Measurements from ENCODE around the gene DPP10.

The DPP10 gene

DNA sequence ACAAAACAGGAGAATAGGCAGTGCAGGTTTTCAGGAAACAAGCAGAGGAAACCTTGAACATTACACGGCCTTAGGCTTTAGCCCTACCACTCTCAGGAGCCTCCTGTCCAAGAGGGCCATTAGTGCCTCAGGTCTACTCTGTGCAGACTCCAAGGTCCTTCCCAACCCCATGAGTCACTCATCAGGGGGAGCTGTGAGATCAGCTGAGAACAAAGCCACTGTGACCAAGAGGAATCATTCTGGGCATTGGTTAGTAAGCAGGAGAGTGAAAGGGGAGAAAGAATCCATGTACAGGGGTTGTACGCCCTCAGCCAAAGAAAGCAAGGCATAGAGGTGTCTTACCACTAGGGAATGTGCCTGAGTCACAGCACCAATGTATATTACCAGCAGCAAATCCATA is 680.3 kb downstream of the DPP10 start:
- Histone ChIP-seq H2AFZ (ENCODE audit: low read length) (no peak overlapping the region), H3K9me3 (ENCODE audit: insufficient read depth, low read depth, low read length) (no peaks in the 10 kb centered on the region), H3K9ac (ENCODE audit: low read depth, low read length, poor library complexity, severe bottlenecking) (no peak overlapping the region), H3F3A (ENCODE audit: low read depth) (no peaks in the 10 kb centered on the region), H3K4me3 (ENCODE audit: low read length, poor library complexity, severe bottlenecking) (no peak overlapping the region), H4K20me1 (ENCODE audit: insufficient read depth, low read length, poor library complexity, severe bottlenecking) (no peaks in the 10 kb centered on the region), H3K4me2 (ENCODE audit: low read depth, low read length, poor library complexity, severe bottlenecking) (no peak overlapping the region), H3K27me3 (ENCODE audit: insufficient read depth, low read length, poor library complexity, severe bottlenecking) (no peaks in the 10 kb centered on the region), H3K36me3 (ENCODE audit: insufficient read depth, low read length) (no peaks in the 10 kb centered on the region), H3K4me1 (ENCODE audit: insufficient read depth, low read length, poor library complexity, severe bottlenecking) (no peaks in the 10 kb centered on the region), H3K9me2 (replicated peaks; ENCODE audit: low read depth, low read length) (no peaks in the 10 kb centered on the region), H3K79me2 (ENCODE audit: insufficient read depth, low read length) (no peaks in the 10 kb centered on the region)
- TF ChIP-seq CTCF (conservative IDR thresholded peaks at IDR 0.05; ENCODE audit: low read length) = no peak
- TF ChIP-seq EZH2phosphoT487 (IDR thresholded peaks at IDR 0.05; ENCODE audit: borderline replicate concordance) = no peak

DNA sequence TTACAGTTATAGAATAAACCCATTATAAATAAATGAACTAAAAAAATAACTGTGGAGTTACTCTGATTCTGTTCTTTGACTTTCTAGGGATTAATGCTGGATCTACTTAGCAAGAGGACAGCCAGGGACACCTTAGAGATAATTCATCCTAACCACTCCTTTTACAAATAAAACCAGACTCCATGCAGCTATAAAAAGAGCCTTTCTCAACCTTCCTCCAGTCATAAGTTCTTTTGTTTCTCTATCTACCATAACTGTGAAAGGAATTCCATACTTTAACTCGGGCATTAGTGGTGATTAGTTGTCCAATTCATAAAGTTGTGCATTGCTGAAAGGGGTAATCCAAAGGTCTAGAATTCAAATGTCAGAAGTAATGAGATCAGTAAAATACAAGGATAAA is 682.4 kb downstream of the DPP10 start:
- Histone ChIP-seq H3K79me2 (ENCODE audit: insufficient read depth, low read length) (no peaks in the 10 kb centered on the region), H3K4me1 (ENCODE audit: insufficient read depth, low read length, poor library complexity, severe bottlenecking) (no peaks in the 10 kb centered on the region), H2AFZ (ENCODE audit: low read length) (no peak overlapping the region), H3K4me3 (ENCODE audit: low read length, poor library complexity, severe bottlenecking) (no peak overlapping the region), H3K9me3 (ENCODE audit: insufficient read depth, low read depth, low read length) (no peaks in the 10 kb centered on the region), H4K20me1 (ENCODE audit: insufficient read depth, low read length, poor library complexity, severe bottlenecking) (no peaks in the 10 kb centered on the region), H3K36me3 (ENCODE audit: insufficient read depth, low read length) (no peaks in the 10 kb centered on the region), H3K27me3 (ENCODE audit: insufficient read depth, low read length, poor library complexity, severe bottlenecking) (no peaks in the 10 kb centered on the region), H3K9ac (ENCODE audit: low read depth, low read length, poor library complexity, severe bottlenecking) (no peak overlapping the region), H3K4me2 (ENCODE audit: low read depth, low read length, poor library complexity, severe bottlenecking) (no peak overlapping the region), H3K9me2 (replicated peaks; ENCODE audit: low read depth, low read length) (no peaks in the 10 kb centered on the region), H3F3A (ENCODE audit: low read depth) (no peaks in the 10 kb centered on the region)
- TF ChIP-seq EZH2phosphoT487 (IDR thresholded peaks at IDR 0.05; ENCODE audit: borderline replicate concordance) (no peak), CTCF (conservative IDR thresholded peaks at IDR 0.05; ENCODE audit: low read length) (no peak)

DNA sequence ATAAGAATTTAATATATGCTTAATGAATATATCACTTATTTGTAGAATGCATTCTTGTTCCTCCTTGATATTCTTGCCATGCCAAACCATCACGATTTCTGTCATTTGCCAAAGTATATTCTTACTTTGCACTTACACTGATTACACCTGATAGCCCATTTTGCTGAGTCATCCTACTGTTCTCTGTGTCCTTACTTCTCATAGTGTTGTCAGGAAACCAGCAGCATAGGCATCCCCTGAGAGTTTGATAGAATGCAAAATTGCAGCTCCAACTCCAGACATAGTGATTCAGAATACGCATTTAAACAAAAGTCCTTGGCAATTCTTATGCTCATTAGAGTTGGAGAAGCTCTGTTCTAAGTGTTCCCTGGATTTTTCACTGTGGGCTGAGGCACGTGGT is 687.1 kb downstream of the DPP10 start:
- no peaks in the 10 kb centered on the region for H3K9me3 ChIP-seq (ENCODE audit: insufficient read depth, low read depth, low read length)
- H3K4me3 ChIP-seq (ENCODE audit: low read length, poor library complexity, severe bottlenecking) = no peak overlapping the region
- H3F3A ChIP-seq (ENCODE audit: low read depth) = no peaks in the 10 kb centered on the region
- H3K79me2 ChIP-seq (ENCODE audit: insufficient read depth, low read length) = no peaks in the 10 kb centered on the region
- H3K27me3 ChIP-seq (ENCODE audit: insufficient read depth, low read length, poor library complexity, severe bottlenecking) = no peaks in the 10 kb centered on the region
- H3K9me2 ChIP-seq (replicated peaks; ENCODE audit: low read depth, low read length) = no peaks in the 10 kb centered on the region
- H3K4me1 ChIP-seq (ENCODE audit: insufficient read depth, low read length, poor library complexity, severe bottlenecking) = no peaks in the 10 kb centered on the region
- no peaks in the 10 kb centered on the region for H4K20me1 ChIP-seq (ENCODE audit: insufficient read depth, low read length, poor library complexity, severe bottlenecking)
- H3K36me3 ChIP-seq (ENCODE audit: insufficient read depth, low read length) = no peaks in the 10 kb centered on the region
- H2AFZ ChIP-seq (ENCODE audit: low read length) = no peak overlapping the region
- no peak overlapping the region for H3K4me2 ChIP-seq (ENCODE audit: low read depth, low read length, poor library complexity, severe bottlenecking)
- H3K9ac ChIP-seq (ENCODE audit: low read depth, low read length, poor library complexity, severe bottlenecking) = no peak overlapping the region
- TF ChIP-seq CTCF (conservative IDR thresholded peaks at IDR 0.05; ENCODE audit: low read length) = no peak
- TF ChIP-seq EZH2phosphoT487 (IDR thresholded peaks at IDR 0.05; ENCODE audit: borderline replicate concordance) = no peak
